Epithelial cell of prostate (primary cell): ENCODE data around the gene MTA1.

Experiments used
- DNase-seq: peaks from one replicate; pipeline ENCODE4 v3.0.0-alpha.2; 2011; ENCODE audit warnings: low read depth, low spot score
- H3K27ac ChIP-seq: fragments of 450-650 bp; 2 replicates; pipeline ENCODE4 v1.5.1; 2017; ENCODE audit warnings: mild to moderate bottlenecking

MTA1 gene

GRCh38 chr14:105492971-105493871 is 73.6 kb downstream of the MTA1 start:
- no peak overlapping the region for H3K27ac ChIP-seq
- DNase-seq = no peak

DNA sequence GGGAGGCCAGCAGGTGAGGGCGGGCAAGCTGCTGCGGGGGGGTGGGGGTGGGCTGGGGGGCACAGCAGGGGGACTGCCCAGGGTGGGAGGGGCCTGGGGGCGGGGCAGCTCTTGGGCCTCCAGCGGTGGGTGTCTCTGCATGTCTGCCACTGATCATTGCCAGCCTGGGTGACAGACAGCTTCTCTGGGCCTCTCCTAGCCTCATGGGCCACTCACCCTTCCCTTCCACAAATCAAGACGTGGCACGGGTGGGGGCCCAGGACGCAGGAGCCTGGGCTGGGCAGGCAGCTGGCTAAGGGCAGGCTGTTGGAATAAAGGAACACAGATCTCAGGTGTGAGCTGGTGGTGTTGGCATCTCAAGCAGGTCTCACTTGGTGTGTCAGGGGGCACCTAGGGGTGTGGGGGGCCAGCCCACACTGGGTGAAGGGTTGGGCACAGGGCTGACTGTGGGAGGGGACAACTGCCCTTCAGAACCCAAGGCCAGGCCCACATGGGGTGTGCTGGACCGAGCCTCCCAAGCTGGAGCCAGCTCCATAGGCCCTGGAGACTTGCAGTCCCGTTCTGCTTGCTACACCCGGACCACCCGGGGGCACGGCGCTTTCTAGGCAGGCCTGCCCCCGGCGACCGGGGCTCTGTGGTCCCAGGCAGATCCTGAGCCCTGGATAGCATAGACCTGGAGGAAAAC is 74.4 kb downstream of the MTA1 start:
- H3K27ac ChIP-seq = no peak overlapping the region
- DNase-seq = no peak

DNA sequence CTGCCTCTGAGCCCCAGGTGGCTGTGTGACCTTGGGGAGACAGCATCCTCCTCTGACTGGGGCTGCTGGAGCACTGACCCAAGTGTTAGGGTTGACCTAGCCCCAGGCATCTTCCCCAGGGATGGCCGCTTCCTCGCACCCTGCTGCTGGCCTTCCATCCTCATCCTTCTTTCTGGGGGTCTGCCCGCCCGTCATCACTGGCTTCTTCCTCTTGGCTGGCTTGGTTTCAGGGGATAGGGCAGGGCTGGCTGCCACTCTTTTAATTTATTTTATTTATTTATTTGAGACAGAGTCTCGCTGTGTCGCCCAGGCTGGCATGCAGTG is 74.9 kb downstream of the MTA1 start:
- H3K27ac ChIP-seq = no peak overlapping the region

GRCh38 chr14:105495101-105495989 is 75.7 kb downstream of the MTA1 start:
- H3K27ac ChIP-seq = no peak overlapping the region
- no peak for DNase-seq

More for the DNA sequence above, 74.9 kb downstream of the MTA1 start:
- DNase-seq = no peak

DNA sequence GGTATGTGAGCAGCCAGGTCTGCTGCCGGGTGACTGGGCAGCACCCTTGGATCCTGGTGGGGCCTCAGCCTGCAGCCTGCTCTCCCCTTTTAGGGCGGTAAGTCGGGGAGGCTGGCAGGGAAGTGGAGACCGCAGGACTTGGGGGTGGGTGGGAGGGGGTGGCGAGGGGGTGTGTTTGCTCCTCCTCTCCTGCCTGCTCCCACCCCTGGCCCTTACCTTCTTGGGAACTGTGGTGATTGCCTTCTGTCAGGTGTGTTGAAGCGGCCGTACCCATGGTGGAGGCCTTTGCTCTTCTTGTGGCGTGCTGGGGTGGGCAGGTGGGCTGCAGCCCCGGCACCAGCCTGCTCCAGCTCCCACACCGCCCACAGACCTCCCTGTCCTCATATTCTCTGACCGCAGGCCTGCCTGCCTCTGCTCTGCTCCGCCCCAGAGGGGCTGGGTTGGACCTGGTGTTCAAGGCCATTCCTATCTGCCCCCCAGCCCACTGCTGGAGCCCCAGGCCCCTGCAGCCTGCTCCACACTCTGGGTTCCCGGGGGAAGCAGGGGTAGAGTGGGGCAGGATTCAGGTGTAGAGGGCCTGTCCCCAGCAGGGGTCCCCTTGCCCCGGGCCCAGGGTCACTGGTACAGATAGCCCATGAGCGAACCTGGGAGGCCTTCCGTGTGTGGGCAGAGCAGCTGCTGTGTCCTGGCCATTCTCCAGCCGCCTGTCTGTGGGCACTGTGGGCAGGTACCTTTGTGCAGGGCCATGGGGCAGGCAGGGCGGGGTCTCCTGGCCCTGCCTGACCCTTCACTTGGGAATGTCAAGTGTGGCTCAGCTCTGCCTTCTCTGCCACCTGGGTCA is 76.6 kb downstream of the MTA1 start:
- DNase-seq = no peak
- no peak overlapping the region for H3K27ac ChIP-seq

- H3K27ac ChIP-seq = no peak overlapping the region
- DNase-seq = no peak
Measured at GRCh38 chr14:105496831-105497591, 77.4 kb downstream of the MTA1 start.

GRCh38 chr14:105497671-105498429 is 78.2 kb downstream of the MTA1 start:
- no peak for DNase-seq
- no peak overlapping the region for H3K27ac ChIP-seq

DNA sequence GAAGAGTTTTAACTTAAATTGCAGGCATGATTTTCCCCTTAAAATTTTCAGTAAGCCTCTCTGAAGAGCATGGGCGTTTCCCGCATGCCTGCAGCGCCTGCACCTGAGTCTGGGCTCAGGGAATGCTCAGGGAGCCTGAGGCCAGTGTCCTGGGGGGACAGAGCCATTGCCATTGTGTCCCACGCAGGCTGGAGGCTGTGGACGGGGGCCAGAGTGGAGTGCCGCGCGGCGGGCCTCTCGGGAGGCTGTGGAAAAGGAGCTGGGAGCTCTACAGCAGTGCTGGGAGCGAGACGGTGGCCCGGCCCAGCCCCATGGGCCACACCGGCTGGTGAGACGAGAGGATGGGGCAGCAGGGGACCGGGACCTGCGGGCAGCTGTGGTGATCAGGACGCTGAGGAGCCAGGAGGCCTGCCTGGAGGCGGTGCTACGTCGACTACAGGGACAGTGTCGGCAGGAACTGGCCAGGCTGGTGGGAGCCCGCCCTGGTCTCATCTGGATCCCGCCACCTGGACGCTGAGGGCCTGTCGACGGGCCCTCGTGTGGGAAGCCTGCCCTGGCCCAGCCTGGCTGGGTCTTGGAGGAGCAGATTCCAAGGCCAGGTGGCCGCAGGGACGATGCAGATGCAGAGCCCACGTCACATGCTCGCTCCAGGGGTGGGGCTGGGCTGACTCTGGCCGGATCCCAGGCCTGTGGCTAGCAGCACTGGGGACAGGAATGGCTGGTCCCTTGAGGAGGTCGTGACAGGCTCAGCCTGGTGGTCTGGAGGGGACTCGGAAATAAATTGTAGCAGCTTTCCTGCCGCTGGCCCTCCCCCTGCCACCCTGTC is 79.0 kb downstream of the MTA1 start:
- no peak overlapping the region for H3K27ac ChIP-seq
- DNase-seq = no peak

DNA sequence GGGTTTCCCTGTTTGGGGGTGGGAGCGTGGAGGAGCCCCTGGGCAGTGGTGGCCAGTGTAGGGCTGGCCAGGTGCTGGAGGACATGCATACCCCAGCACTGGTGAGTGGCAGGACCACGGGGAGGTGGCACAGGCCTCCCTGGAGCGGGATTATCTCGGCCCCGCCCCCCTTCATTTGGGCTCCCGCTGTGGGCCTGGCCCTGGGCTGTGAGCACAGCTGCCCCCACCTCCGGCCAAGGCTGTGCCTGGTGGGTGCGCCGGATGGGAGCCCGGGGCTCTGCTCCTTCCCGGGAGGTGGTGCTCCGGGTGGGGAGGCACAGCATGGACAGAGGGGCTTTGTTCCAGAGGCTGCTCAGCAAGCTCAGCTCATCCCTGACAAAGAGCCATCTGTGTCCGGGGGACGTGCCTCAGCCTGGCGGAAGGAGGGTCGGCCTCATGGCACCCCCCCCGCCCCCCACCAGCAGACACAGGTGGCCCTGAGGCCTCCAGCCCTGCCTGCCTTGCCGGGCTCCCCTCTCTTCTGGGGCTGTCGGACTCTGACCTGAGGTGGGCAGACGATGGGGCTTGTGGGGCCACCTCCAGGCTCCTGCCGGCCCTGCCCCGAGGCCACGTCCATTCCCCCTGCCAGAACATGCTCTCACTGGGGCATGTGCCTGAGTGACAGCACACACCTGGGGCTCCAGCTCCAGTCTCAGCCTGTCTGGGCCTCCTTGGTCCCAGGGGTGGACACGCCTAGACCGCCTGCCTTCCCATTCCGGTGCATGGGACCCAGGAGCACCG is 79.8 kb downstream of the MTA1 start:
- no peak for DNase-seq
- no peak overlapping the region for H3K27ac ChIP-seq

DNA sequence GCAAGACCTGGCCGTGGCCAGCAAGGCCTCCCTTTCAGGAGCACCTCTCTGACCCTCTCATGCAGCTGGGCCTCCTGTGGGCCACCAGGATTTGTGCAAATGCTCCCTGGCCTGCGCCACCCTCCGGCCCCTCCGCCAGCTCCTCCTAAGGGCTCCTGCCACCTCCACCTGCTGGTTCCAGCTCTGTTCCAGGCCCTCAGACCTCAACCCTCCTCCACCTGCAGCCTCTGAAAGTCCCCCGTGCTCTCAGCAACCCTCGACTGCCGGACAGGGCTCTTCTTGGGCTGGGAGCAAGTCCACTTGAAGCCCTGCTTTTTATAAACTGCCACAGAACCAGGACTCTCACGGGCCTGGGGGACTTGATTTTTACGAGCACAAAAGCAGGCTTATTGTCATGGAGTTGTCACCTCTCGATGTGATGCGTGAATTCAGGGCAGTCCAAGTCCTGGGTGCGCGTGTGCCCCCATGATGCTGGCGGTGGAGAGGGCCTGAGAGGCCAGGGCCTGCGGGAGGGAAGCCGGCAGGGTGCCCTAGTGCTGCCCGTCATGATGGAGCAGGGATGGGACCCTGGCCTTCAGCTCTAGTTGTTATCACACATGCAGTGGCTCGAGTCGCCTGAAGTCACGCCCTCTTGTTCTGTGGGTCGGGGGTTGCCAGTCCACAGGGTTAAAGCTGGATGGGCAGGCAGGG is 80.6 kb downstream of the MTA1 start:
- no peak for DNase-seq
- H3K27ac ChIP-seq = no peak overlapping the region

DNA sequence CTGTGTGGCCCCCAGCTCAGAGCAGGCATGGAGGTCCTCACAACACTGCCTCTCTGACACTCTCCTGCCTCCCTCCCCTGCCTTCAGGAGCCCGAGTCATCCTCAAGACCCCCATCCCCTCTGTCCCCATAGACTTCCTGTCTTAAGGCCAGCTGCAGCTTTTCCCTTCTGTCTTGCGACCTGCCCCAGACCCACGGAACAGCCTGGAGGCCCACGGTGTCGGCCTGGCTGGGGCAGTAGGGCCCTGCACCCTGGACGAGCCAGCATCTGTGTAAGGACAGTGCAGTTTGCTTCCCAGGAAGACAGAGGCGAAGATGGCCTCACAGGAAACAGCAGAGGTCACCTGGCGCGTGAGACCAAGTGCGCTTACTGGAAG is 81.1 kb downstream of the MTA1 start:
- H3K27ac ChIP-seq = no peak overlapping the region
- no peak for DNase-seq

DNA sequence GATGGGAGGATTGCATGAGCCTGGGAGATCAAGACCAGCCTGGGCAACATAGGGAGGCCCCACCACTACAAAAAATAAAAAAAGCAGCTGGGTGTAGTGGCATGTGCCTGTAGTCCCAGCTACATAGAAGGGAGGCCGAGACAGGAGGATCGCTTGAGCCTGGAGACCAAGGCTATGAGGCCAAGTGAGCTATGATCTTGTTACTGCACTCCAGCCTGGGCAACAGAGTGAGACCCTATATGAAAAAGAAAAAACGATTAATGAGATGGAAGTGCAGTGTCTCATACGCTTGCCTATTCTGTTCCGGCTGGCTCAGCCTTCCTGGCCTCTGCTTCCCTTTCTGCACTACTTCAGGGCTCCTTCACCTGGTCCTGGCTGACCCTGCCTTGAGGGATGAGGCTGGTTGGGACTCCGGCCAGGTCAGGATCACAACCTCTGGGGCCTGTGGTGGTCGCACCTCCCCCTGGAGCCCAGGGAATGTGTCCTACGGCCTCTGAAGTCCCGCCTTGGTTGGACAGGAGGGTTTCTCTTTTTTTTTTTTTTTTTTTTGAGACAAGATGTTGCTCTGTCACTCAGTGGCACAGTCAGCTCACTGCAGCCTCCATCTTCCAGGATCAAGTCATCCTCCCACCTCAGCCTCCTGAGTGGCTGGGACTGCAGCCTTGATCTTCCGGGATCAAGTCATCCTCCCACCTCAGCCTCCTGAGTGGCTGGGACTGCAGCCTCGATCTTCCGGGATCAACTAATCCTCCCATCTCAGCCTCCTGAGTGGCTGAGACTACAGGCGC is 82.1 kb downstream of the MTA1 start:
- no peak overlapping the region for H3K27ac ChIP-seq
- no peak for DNase-seq

GRCh38 chr14:105502446-105503295 is 83.0 kb downstream of the MTA1 start:
- H3K27ac ChIP-seq = no peak overlapping the region
- DNase-seq = no peak

- DNase-seq = no peak
- H3K27ac ChIP-seq = no peak overlapping the region
Measured at GRCh38 chr14:105503296-105503640, 83.6 kb downstream of the MTA1 start.
